HCT116 (cell line): Measurements from ENCODE around the gene SCRG1. TPM values are rescaled to one million over a fixed set of nuclear protein-coding genes. Genes with fewer than 3 reads are reported as not detected.

Source experiments
- ATAC-seq: fragments of 200-7000 bp; cut with Tn5 transposase; 2 replicates; pipeline ENCODE4 v1.9.1; 2020; ENCODE audit warnings: mild to moderate bottlenecking, moderate library complexity
- BruUV-seq: library from RNA; stranded (reverse); fragments of 400-500 nt; replicated peaks from 2 replicates; lab custom pipeline; 2021; lab: Mats Ljungman, UMichigan
- CTCF ChIA-PET: fragments of 300-600 bp; sonication (Branson Sonifier 250); formaldehyde crosslinking; loops from one replicate; lab custom pipeline; 2021; ENCODE audit warnings: antibody characterized with exemption; lab: Charles Lee
- POLR2A ChIA-PET: fragments of 300-600, 350-600 bp; sonication (Branson Sonifier 250); formaldehyde crosslinking; loops from one replicate; lab custom pipeline; 2021; ENCODE audit warnings: antibody characterized with exemption; lab: Charles Lee
- RAD21 ChIA-PET, 2 experiments: fragments of 300-600 bp; sonication (Branson Sonifier 250); formaldehyde crosslinking; loops; one replicate each; lab custom pipeline; 2023; ENCODE audit warnings: low total read pairs in 2 of 2; ENCODE audit not compliant: uncharacterized antibody in 2 of 2, unreplicated experiment in 2 of 2, low non-redundant PET in 1 of 2; lab: Charles Lee
- DNase-seq: peaks from one replicate; pipeline ENCODE4 v3.0.0-alpha.2; 2010; ENCODE audit warnings: low read depth, low spot score
- H2AFZ ChIP-seq: fragments of 200-600 bp; shearing (Covaris generic), sonication (generic); 2 replicates; pipeline ENCODE4 v1.6.1; 2017; ENCODE audit warnings: low read depth, mixed run types, mixed read lengths, antibody characterized with exemption, low read length; ENCODE audit not compliant: poor library complexity, severe bottlenecking
- H3K27ac ChIP-seq: 2 replicates; pipeline ENCODE4 v1.5.1; 2012; ENCODE audit warnings: low read depth, low read length
- H3K27me3 ChIP-seq: fragments of 200-600 bp; sonication (generic); 2 replicates; pipeline ENCODE4 v1.6.1; 2016; ENCODE audit warnings: mixed run types, low read length, mixed read lengths; ENCODE audit not compliant: insufficient read depth
- H3K36me3 ChIP-seq, 2 experiments: fragments of 200-500 bp in 1 of 2; fragments of 200-600 bp in 1 of 2; sonication (Bioruptor generic) in 1 of 2; sonication (generic) in 1 of 2; 2 replicates each; pipeline versions ENCODE4 v1.5.1 to v1.6.1; 2014 to 2016; ENCODE audit warnings: low read length in 2 of 2, inconsistent platforms in 1 of 2, mixed read lengths in 1 of 2, mixed run types in 1 of 2; ENCODE audit not compliant: insufficient read depth in 2 of 2, control insufficient read depth in 1 of 2
- H3K4me1 ChIP-seq, 2 experiments: fragments of 200-600 bp in 1 of 2; sonication (generic) in 1 of 2; 2 replicates each; pipeline versions ENCODE4 v1.5.1 to v1.6.1; 2012 to 2017; ENCODE audit warnings: low read length in 2 of 2, inconsistent platforms in 1 of 2, mild to moderate bottlenecking in 1 of 2, mixed read lengths in 1 of 2, mixed run types in 1 of 2, moderate library complexity in 1 of 2; ENCODE audit not compliant: insufficient read depth in 2 of 2, control insufficient read depth in 1 of 2
- H3K4me2 ChIP-seq: fragments of 200-600 bp; sonication (generic); 2 replicates; pipeline ENCODE4 v1.6.1; 2017; ENCODE audit warnings: mixed run types, low read length, mixed read lengths
- H3K4me3 ChIP-seq, 2 experiments: fragments of 200-600 bp in 1 of 2; sonication (generic) in 1 of 2; replicated peaks in 1 of 2; 2 replicates each; pipeline ENCODE4 v1.5.1; 2011 to 2016; ENCODE audit warnings: low read length in 2 of 2, control low read depth in 1 of 2, low read depth in 1 of 2, mild to moderate bottlenecking in 1 of 2, mixed read lengths in 1 of 2, mixed run types in 1 of 2
- H3K79me2 ChIP-seq: fragments of 200-600 bp; sonication (generic); 2 replicates; pipeline ENCODE4 v1.6.1; 2017; ENCODE audit warnings: mild to moderate bottlenecking, mixed run types, low read length, moderate library complexity, mixed read lengths; ENCODE audit not compliant: insufficient read depth
- H3K9ac ChIP-seq: fragments of 200-600 bp; sonication (generic); 2 replicates; pipeline ENCODE4 v1.6.1; 2016; ENCODE audit warnings: low read length, mixed read lengths
- H3K9me2 ChIP-seq: fragments of 200-600 bp; sonication (generic), shearing (Covaris generic); 2 replicates; pipeline ENCODE4 v1.6.1; 2017; ENCODE audit warnings: mixed run types, mild to moderate bottlenecking, moderate library complexity; ENCODE audit not compliant: insufficient read depth
- H3K9me3 ChIP-seq, 2 experiments: fragments of 200-500 bp in 1 of 2; fragments of 200-600 bp in 1 of 2; sonication (Bioruptor generic) in 1 of 2; sonication (generic) in 1 of 2; 2 replicates each; pipeline ENCODE4 v1.6.1; 2014 to 2017; ENCODE audit warnings: low read length in 2 of 2, mixed read lengths in 2 of 2, inconsistent platforms in 1 of 2, low read depth in 1 of 2, mild to moderate bottlenecking in 1 of 2, mixed run types in 1 of 2, moderate library complexity in 1 of 2; ENCODE audit not compliant: control insufficient read depth in 1 of 2, insufficient read depth in 1 of 2
- H4K20me1 ChIP-seq: fragments of 200-600 bp; sonication (generic), shearing (Covaris generic); 2 replicates; pipeline ENCODE4 v1.6.1; 2017; ENCODE audit warnings: mixed run types, mild to moderate bottlenecking, moderate library complexity; ENCODE audit not compliant: insufficient read depth
- ATF3 ChIP-seq: IDR thresholded peaks from 2 replicates; pipeline ENCODE4 v1.6.1; 2012
- CBX3 ChIP-seq: IDR thresholded peaks from 2 replicates; pipeline ENCODE4 v1.6.1; 2012; ENCODE audit warnings: low read depth
- CEBPB ChIP-seq: IDR thresholded peaks from 2 replicates; pipeline ENCODE4 v1.6.1; 2012; ENCODE audit warnings: low read depth
- EGR1 ChIP-seq: IDR thresholded peaks from 2 replicates; pipeline ENCODE4 v1.6.1; 2012; ENCODE audit warnings: low read depth
- FOSL1 ChIP-seq: IDR thresholded peaks from 2 replicates; pipeline ENCODE4 v1.6.1; 2012; ENCODE audit warnings: low read depth
- JUND ChIP-seq: IDR thresholded peaks from 2 replicates; pipeline ENCODE4 v1.6.1; 2012
- MAX ChIP-seq: IDR thresholded peaks from 2 replicates; pipeline ENCODE4 v1.6.1; 2012
- POLR2A ChIP-seq: IDR thresholded peaks from 2 replicates; pipeline ENCODE4 v1.7.0; 2011; ENCODE audit warnings: borderline replicate concordance; ENCODE audit not compliant: insufficient read depth, insufficient read length; ENCODE audit errors: extremely low read depth
- POLR2AphosphoS5 ChIP-seq: IDR thresholded peaks from 2 replicates; pipeline ENCODE4 v1.6.1; 2011; ENCODE audit warnings: mild to moderate bottlenecking, low read depth, low read length, moderate library complexity
- REST ChIP-seq: IDR thresholded peaks from 2 replicates; pipeline ENCODE4 v1.6.1; 2012; ENCODE audit warnings: low read depth
- SIN3A ChIP-seq: IDR thresholded peaks from 2 replicates; pipeline ENCODE4 v1.6.1; 2012; ENCODE audit warnings: low read depth
- SRF ChIP-seq: IDR thresholded peaks from 2 replicates; pipeline ENCODE4 v1.6.1; 2012; ENCODE audit warnings: low read depth
- TCF7L2 ChIP-seq: IDR thresholded peaks from 2 replicates; pipeline ENCODE4 v1.7.0; 2011; ENCODE audit warnings: borderline replicate concordance, inconsistent platforms; ENCODE audit not compliant: insufficient read depth, insufficient read length; ENCODE audit errors: extremely low read depth
- YY1 ChIP-seq: IDR thresholded peaks from 2 replicates; pipeline ENCODE4 v1.6.1; 2011; ENCODE audit warnings: low read length, low read depth, moderate library complexity, mild to moderate bottlenecking; ENCODE audit not compliant: insufficient replicate concordance; ENCODE audit errors: extremely low read depth
- ZBTB33 ChIP-seq: IDR thresholded peaks from 2 replicates; pipeline ENCODE4 v1.6.1; 2011; ENCODE audit warnings: mild to moderate bottlenecking, low read length, moderate library complexity; ENCODE audit not compliant: insufficient replicate concordance; ENCODE audit errors: extremely low read depth
- ZFX ChIP-seq: fragments of 450-650 bp; IDR thresholded peaks from 2 replicates; pipeline ENCODE4 v1.6.1; 2017
- ZNF274 ChIP-seq: fragments of 200-500 bp; sonication (Bioruptor generic); IDR thresholded peaks from 2 replicates; pipeline ENCODE4 v1.6.1; 2014; ENCODE audit warnings: mild to moderate bottlenecking, low read depth, low read length, inconsistent platforms
- intact Hi-C: fragments of 100-400 bp; cut with micrococcal nuclease; formaldehyde crosslinking; loops from 2 replicates; pipeline ENCODE4 v1.10.0; 2022
- total RNA-seq: library from RNA; stranded (reverse); gene quantifications from one replicate; pipeline ENCODE4 v1.2.1, GENCODE V29; 2021; ENCODE audit not compliant: unreplicated experiment

SCRG1 gene
- total RNA-seq, 1 experiment from 2014 or later = not detected

- TF ChIP-seq ZFX = no peak
- TF ChIP-seq ATF3 = no peak
Observed at GRCh38 chr4:173417833-173418232, 18.9 kb upstream of the SCRG1 start (continued).

GRCh38 chr4:173415885-173416653 lies 17.2 kb upstream of the SCRG1 start:
- Histone ChIP-seq H3K9me2 (no peaks in the 10 kb centered on the region), H3K36me3 (no peaks in the 10 kb centered on the region), H3K4me3 (no peak overlapping the region), H3K79me2 (no peaks in the 10 kb centered on the region), H3K9me3 (no peaks in the 10 kb centered on the region), H3K27ac (no peak overlapping the region), H3K4me1 (no peaks in the 10 kb centered on the region), H2AFZ (no peak overlapping the region), H3K9ac (no peak overlapping the region), H3K4me2 (no peak overlapping the region), H3K27me3 (no peaks in the 10 kb centered on the region), H4K20me1 (no peaks in the 10 kb centered on the region)
- RAD21 ChIA-PET = interaction anchor here (0.7 kb wide), 3 partner anchors 124 to 403 kb away, joined by 3 to 4 read pairs (median 4); partner anchors contain the start of gene GALNT7 (in 1 of the 2)
- POLR2A ChIA-PET = no interaction called here
- intact Hi-C loops = loop anchor here (5.0 kb wide), 1 partner anchor 389 kb away; no protein-coding TSS in a partner anchor
- CTCF ChIA-PET = interaction anchor here (1.2 to 4.5 kb wide), 2 partner anchors 81 to 97 kb away, joined by 3 to 21 read pairs; partner anchors contain the start of gene HMGB2
- DNase-seq (no peak), ATAC-seq (no peak)
- no TSS peak for BruUV-seq
- TF ChIP-seq CEBPB = no peak
- TF ChIP-seq FOSL1 = no peak
- TF ChIP-seq ATF3 = no peak
- no peak for TF ChIP-seq ZBTB33
- TF ChIP-seq POLR2A = no peak
- no peak for TF ChIP-seq TCF7L2
- no peak for TF ChIP-seq JUND
- TF ChIP-seq CBX3 = no peak
- no peak for TF ChIP-seq REST
- no peak for TF ChIP-seq YY1
- TF ChIP-seq POLR2AphosphoS5 = no peak
- TF ChIP-seq ZNF274 = no peak
- no peak for TF ChIP-seq EGR1
- no peak for TF ChIP-seq SIN3A
- no peak for TF ChIP-seq MAX
- TF ChIP-seq SRF = no peak
- TF ChIP-seq ZFX = no peak
